IMR-90 (cell line): ENCODE data around the gene ZBTB1. TPM values are rescaled to one million over a fixed set of nuclear protein-coding genes. Genes with fewer than 3 reads are reported as not detected.

Experiments used
- ATAC-seq: fragments of 200-7000 bp; cut with Tn5 transposase; 2 replicates; pipeline ENCODE4 v1.9.1; 2020; ENCODE audit warnings: low read depth, mild to moderate bottlenecking, moderate library complexity
- BruUV-seq: library from RNA; stranded (reverse); fragments of 400-500 nt; replicated peaks from 2 replicates; lab custom pipeline; 2021; lab: Mats Ljungman, UMichigan
- CTCF ChIA-PET: fragments of 300-600 bp; formaldehyde crosslinking; extraction: SDS; loops from one replicate; lab custom pipeline; 2021; ENCODE audit warnings: antibody characterized with exemption; lab: Yijun Ruan, JAX
- POLR2A ChIA-PET: fragments of 300-600 bp; sonication (Branson Sonifier 250); formaldehyde crosslinking; loops from one replicate; lab custom pipeline; 2022; ENCODE audit warnings: antibody characterized with exemption; ENCODE audit not compliant: unreplicated experiment; lab: Charles Lee
- DNase-seq: peaks from one replicate; pipeline ENCODE4 v3.0.0; 2013
- H2AFZ ChIP-seq: replicated peaks from 2 replicates; pipeline ENCODE3; 2013; ENCODE audit warnings: low read length, mild to moderate bottlenecking; ENCODE audit not compliant: poor library complexity
- H2AK5ac ChIP-seq: 2 replicates; pipeline ENCODE4 v1.6.1; 2013; ENCODE audit warnings: low read depth, low read length, inconsistent platforms
- H2AK9ac ChIP-seq: replicated peaks from 2 replicates; pipeline ENCODE3; 2013; ENCODE audit warnings: mild to moderate bottlenecking, low read depth, low read length, moderate library complexity; ENCODE audit not compliant: poor library complexity
- H2BK120ac ChIP-seq: 2 replicates; pipeline ENCODE4 v1.6.1; 2013; ENCODE audit warnings: low read depth, low read length, inconsistent platforms
- H2BK15ac ChIP-seq: 3 replicates; pipeline ENCODE4 v1.6.1; 2013; ENCODE audit warnings: low read depth, low read length, inconsistent platforms
- H2BK20ac ChIP-seq: 2 replicates; pipeline ENCODE4 v1.6.1; 2013; ENCODE audit warnings: low read depth, mild to moderate bottlenecking, inconsistent platforms, low read length, moderate library complexity
- H2BK5ac ChIP-seq: 2 replicates; pipeline ENCODE4 v1.6.1; 2013; ENCODE audit warnings: mild to moderate bottlenecking, low read depth, low read length, inconsistent platforms; ENCODE audit not compliant: poor library complexity, severe bottlenecking
- H3K14ac ChIP-seq: replicated peaks from 2 replicates; pipeline ENCODE4 v1.6.1; 2013; ENCODE audit warnings: low read depth, low read length, inconsistent platforms
- H3K18ac ChIP-seq: 2 replicates; pipeline ENCODE4 v1.6.1; 2013; ENCODE audit warnings: low read depth, low read length, control low read depth
- H3K23ac ChIP-seq: 2 replicates; pipeline ENCODE4 v1.6.1; 2013; ENCODE audit warnings: low read depth, low read length, inconsistent platforms
- H3K27ac ChIP-seq: 2 replicates; pipeline ENCODE4 v1.5.1; 2013; ENCODE audit warnings: mild to moderate bottlenecking, control low read depth, low read length; ENCODE audit not compliant: insufficient read depth
- H3K27me3 ChIP-seq: 2 replicates; pipeline ENCODE4 v1.6.1; 2013; ENCODE audit warnings: low read length; ENCODE audit not compliant: control insufficient read depth, insufficient read depth
- H3K36me3 ChIP-seq: 2 replicates; pipeline ENCODE4 v1.6.1; 2013; ENCODE audit warnings: low read length, mixed read lengths; ENCODE audit not compliant: control insufficient read depth, insufficient read depth
- H3K4ac ChIP-seq: 2 replicates; pipeline ENCODE4 v1.6.1; 2013; ENCODE audit warnings: low read depth, low read length, inconsistent platforms
- H3K4me1 ChIP-seq: 2 replicates; pipeline ENCODE4 v1.6.1; 2013; ENCODE audit warnings: low read length, mixed read lengths; ENCODE audit not compliant: control insufficient read depth, insufficient read depth
- H3K4me2 ChIP-seq: 2 replicates; pipeline ENCODE4 v1.6.1; 2013; ENCODE audit warnings: low read depth, mild to moderate bottlenecking, control low read depth, low read length, moderate library complexity
- H3K4me3 ChIP-seq: 2 replicates; pipeline ENCODE4 v1.5.1; 2013; ENCODE audit warnings: low read depth, mild to moderate bottlenecking, control low read depth, low read length, moderate library complexity; ENCODE audit not compliant: insufficient read depth
- H3K56ac ChIP-seq: 2 replicates; pipeline ENCODE4 v1.6.1; 2013; ENCODE audit warnings: low read length, inconsistent platforms; ENCODE audit not compliant: insufficient read depth; ENCODE audit errors: extremely low read depth
- H3K79me1 ChIP-seq, 2 experiments: 2 replicates each; pipeline ENCODE4 v1.6.1; 2013; ENCODE audit warnings: low read length in 2 of 2, inconsistent platforms in 1 of 2, low read depth in 1 of 2
- H3K9ac ChIP-seq: 2 replicates; pipeline ENCODE4 v1.6.1; 2013; ENCODE audit warnings: low read depth, low read length, control low read depth
- H3K9me1 ChIP-seq: 2 replicates; pipeline ENCODE4 v1.6.1; 2013; ENCODE audit warnings: low read length, inconsistent platforms; ENCODE audit not compliant: insufficient read depth
- H3K9me3 ChIP-seq: 2 replicates; pipeline ENCODE4 v1.6.1; 2013; ENCODE audit warnings: low read length; ENCODE audit not compliant: control insufficient read depth, insufficient read depth
- H4K20me1 ChIP-seq: 2 replicates; pipeline ENCODE4 v1.6.1; 2013; ENCODE audit warnings: low read length, inconsistent platforms; ENCODE audit not compliant: insufficient read depth
- H4K5ac ChIP-seq: 2 replicates; pipeline ENCODE4 v1.6.1; 2013; ENCODE audit warnings: mild to moderate bottlenecking, low read depth, low read length, control low read depth
- H4K8ac ChIP-seq, 2 experiments: 2 replicates each; pipeline ENCODE4 v1.6.1; 2013; ENCODE audit warnings: low read depth in 2 of 2, low read length in 2 of 2, control low read depth in 1 of 2, inconsistent platforms in 1 of 2
- H4K91ac ChIP-seq: 2 replicates; pipeline ENCODE4 v1.6.1; 2013; ENCODE audit warnings: low read depth, low read length, inconsistent platforms; ENCODE audit not compliant: insufficient read depth
- SMC3 ChIP-seq: fragments of 150-350 bp; IDR thresholded peaks from 2 replicates; pipeline ENCODE4 v1.6.1; 2016; ENCODE audit warnings: low read depth, mild to moderate bottlenecking, antibody characterized with exemption, low read length, moderate library complexity
- dilution Hi-C: fragments of 300-500 bp; cut with HindIII; formaldehyde crosslinking; loops from one replicate; pipeline ENCODE4 v1.14.3; 2018; ENCODE audit warnings: low sequenced_read_pairs; ENCODE audit not compliant: unreplicated experiment
- in situ Hi-C: fragments of 300-500 bp; cut with MboI; formaldehyde crosslinking; loops from 3 replicates; pipeline ENCODE4 v1.14.3; 2019; ENCODE audit warnings: low sequenced_read_pairs, inconsistent platforms, mixed read lengths
- intact Hi-C: fragments of 100-400 bp; cut with micrococcal nuclease; formaldehyde crosslinking; loops from 2 replicates; pipeline ENCODE4 v1.10.0; 2022
- polyA plus RNA-seq, 3 experiments: library from polyadenylated mRNA; depleted of rRNA; stranded (reverse); fragments of >200 nt; gene quantifications; 2 replicates each; pipeline ENCODE4 v1.2.3, GENCODE V29; 2012; ENCODE audit warnings: low replicate concordance in 1 of 3
- total RNA-seq: library from RNA; depleted of rRNA; stranded (reverse); fragments of >200 nt; gene quantifications from 2 replicates; pipeline ENCODE4 v1.2.3, GENCODE V29; 2012

The ZBTB1 gene
- total and polyA plus RNA-seq, 2 of the 4 experiments (the other 2 are of a cell fraction): 19.0 to 37.3 TPM

GRCh38 chr14:64562436-64562835, 57.9 kb downstream of the ZBTB1 start:
- no peak overlapping the region; the same call in 1 of the 2 replicates for H4K91ac ChIP-seq
- no peak overlapping the region for H3K4me2 ChIP-seq
- H2AK9ac ChIP-seq: no peak overlapping the region
- no peak overlapping the region for H3K23ac ChIP-seq
- H2BK20ac ChIP-seq: no peak overlapping the region
- ATAC-seq (no peak), DNase-seq (no peak)
- no peak for TF ChIP-seq SMC3
- no TSS peak for BruUV-seq
- no peak overlapping the region for H2AFZ ChIP-seq
- H3K14ac ChIP-seq: no peak overlapping the region
- no peaks in the 10 kb centered on the region for H3K9me1 ChIP-seq
- no peaks in the 10 kb centered on the region for H3K9me3 ChIP-seq
- H2BK120ac ChIP-seq: no peak overlapping the region
- no peaks in the 10 kb centered on the region for H3K79me1 ChIP-seq
- no peak overlapping the region for H3K56ac ChIP-seq
- H4K5ac ChIP-seq: no peak overlapping the region
- H3K36me3 ChIP-seq: no peaks in the 10 kb centered on the region
- H3K27me3 ChIP-seq: no peaks in the 10 kb centered on the region
- H3K9ac ChIP-seq: no peak overlapping the region
- H3K18ac ChIP-seq: no peak overlapping the region
- POLR2A ChIA-PET: interaction anchor here (0.6 kb wide), 1 partner anchor 18 kb away, joined by 6 read pairs; no protein-coding TSS in a partner anchor
- H2BK15ac ChIP-seq: no peak overlapping the region
- no peak overlapping the region for H3K4me3 ChIP-seq
- no peak overlapping the region for H2AK5ac ChIP-seq
- CTCF ChIA-PET: no interaction called here
- no peak overlapping the region for H2BK5ac ChIP-seq
- no peak overlapping the region for H3K4ac ChIP-seq
- H3K27ac ChIP-seq: no peak overlapping the region
- dilution Hi-C loops (no loop called here), in situ Hi-C loops (no loop called here), intact Hi-C loops (no loop called here)
- H4K8ac ChIP-seq: no peak overlapping the region
- H3K4me1 ChIP-seq: peaks cover 5% of the 10 kb centered on the region
- H4K20me1 ChIP-seq: no peaks in the 10 kb centered on the region
